Measurements from ENCODE around the gene SMARCD2. TPM values are rescaled to one million over a fixed set of nuclear protein-coding genes. Genes with fewer than 3 reads are reported as not detected.
A peak's percentile ranks its signal among the peaks of the same experiment; 100 is the strongest.
"Not testable (repeated sequence)": the region's sequence is repeated elsewhere in the genome, so short reads cannot be mapped to it uniquely, and the experiment has no call there.

SMARCD2 gene
- 10 to 100 TPM; 42.7 to 61.0 (median 55.5) TPM for polyA plus RNA-seq (ENCODE audit: insufficient read length in 4 of 4)

GRCh38 chr17:63842540-63843386 lies at the start of gene SMARCD2:
TSS of gene SMARCD2 (minus strand) at chr17:63842685. CDS start at chr17:63842674, 11 bp downstream.
- peak; percentile 94 to 99 (median 98) for DNase-seq (ENCODE audit: low read depth in 4 of 4, low spot score in 3 of 4)

GRCh38 chr17:63889026-63889848 lies 46.8 kb upstream of the SMARCD2 start:
- DNase-seq (ENCODE audit: low read depth in 4 of 4, low spot score in 3 of 4) = not testable (repeated sequence)

GRCh38 chr17:63885119-63885518 lies 42.6 kb upstream of the SMARCD2 start:
- DNase-seq (ENCODE audit: low read depth in 4 of 4, low spot score in 3 of 4) = not testable (repeated sequence)

- DNase-seq (ENCODE audit: low read depth in 4 of 4, low spot score in 3 of 4) = not testable (repeated sequence)
Measured at GRCh38 chr17:63882626-63883126, 40.2 kb upstream of the SMARCD2 start.

GRCh38 chr17:63881935-63882601 lies 39.6 kb upstream of the SMARCD2 start, which contains the start of gene GH2:
TSS of gene GH2 (minus strand) at chr17:63881944. CDS start at chr17:63881801, 143 bp downstream.
- DNase-seq (ENCODE audit: low read depth in 4 of 4, low spot score in 3 of 4) = peak in 1 of 4 donors; percentile 21

- DNase-seq (ENCODE audit: low read depth in 4 of 4, low spot score in 3 of 4) = not testable (repeated sequence)
Measured at GRCh38 chr17:63881337-63881736, 38.9 kb upstream of the SMARCD2 start.

DNA sequence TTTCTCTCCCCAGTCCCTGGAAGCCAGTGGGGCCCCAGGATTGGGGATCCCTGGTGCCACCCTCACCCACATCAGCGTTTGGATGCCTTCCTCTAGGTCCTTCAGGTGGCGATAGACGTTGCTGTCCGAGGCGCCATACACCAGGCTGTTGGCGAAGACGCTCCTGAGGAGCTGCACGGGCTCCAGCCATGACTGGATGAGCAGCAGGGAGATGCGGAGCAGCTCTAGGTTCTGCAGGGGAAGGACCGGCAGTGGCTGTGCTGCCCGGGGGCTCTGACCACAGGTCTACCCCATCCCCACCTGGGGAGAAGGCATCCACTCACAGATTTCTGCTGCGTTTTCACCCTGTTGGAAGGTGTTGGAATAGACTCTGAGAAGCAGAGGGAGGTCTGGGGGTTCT lies 38.2 kb upstream of the SMARCD2 start:
- no peak for DNase-seq (ENCODE audit: low read depth in 4 of 4, low spot score in 3 of 4)

DNA sequence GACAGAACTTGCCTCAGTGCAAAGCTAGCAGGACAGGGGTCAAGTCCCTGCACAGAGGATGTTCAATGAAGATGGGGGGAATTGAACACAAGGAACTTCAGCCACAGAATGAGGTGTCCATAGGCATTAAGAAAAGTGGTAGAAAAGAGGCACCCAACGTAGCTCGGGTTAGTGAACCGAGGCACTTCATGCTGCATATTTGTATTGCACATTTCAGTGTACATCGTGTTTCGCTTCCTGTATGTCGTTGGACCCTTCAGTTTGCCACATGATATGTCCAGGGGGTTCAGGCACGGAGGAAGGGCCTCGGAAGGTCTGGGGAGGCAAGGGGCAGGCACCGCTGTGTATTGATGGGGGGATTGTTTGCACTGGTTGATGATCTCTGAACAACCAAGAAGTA lies 35.9 kb upstream of the SMARCD2 start:
- not testable (repeated sequence) for DNase-seq (ENCODE audit: low read depth in 4 of 4, low spot score in 3 of 4)

GRCh38 chr17:63874693-63875092 lies 32.2 kb upstream of the SMARCD2 start:
- DNase-seq (ENCODE audit: low read depth in 4 of 4, low spot score in 3 of 4) = not testable (repeated sequence)

GRCh38 chr17:63874061-63874626 lies 31.7 kb upstream of the SMARCD2 start:
- not testable (repeated sequence) for DNase-seq (ENCODE audit: low read depth in 4 of 4, low spot score in 3 of 4)

GRCh38 chr17:63873577-63873976 lies 31.1 kb upstream of the SMARCD2 start, which contains the start of gene CSH2:
TSS of gene CSH2 (minus strand) at chr17:63873677. CDS start at chr17:63873614, 63 bp downstream.
- not testable (repeated sequence) for DNase-seq (ENCODE audit: low read depth in 4 of 4, low spot score in 3 of 4)

GRCh38 chr17:63871646-63872365 lies 29.3 kb upstream of the SMARCD2 start:
- not testable (repeated sequence) for DNase-seq (ENCODE audit: low read depth in 4 of 4, low spot score in 3 of 4)

DNA sequence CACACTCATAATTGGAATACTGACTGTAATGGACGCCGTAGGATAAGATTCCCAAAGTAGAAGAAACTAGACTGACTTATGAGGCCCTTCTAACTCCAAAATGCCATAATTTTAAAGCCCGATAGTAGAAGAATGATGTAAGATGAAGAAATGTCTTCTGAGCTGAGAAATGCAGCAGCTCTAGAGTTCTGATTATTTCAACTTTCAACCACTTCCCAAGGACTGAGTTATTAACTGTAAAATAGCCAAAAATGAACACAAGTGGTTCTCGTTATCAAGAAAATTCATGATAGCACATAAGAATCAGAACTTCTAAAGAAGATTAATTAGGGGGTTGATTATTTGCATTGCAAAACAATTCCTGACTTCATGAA lies 27.8 kb upstream of the SMARCD2 start:
- DNase-seq (ENCODE audit: low read depth in 4 of 4, low spot score in 3 of 4) = not testable (repeated sequence)

DNA sequence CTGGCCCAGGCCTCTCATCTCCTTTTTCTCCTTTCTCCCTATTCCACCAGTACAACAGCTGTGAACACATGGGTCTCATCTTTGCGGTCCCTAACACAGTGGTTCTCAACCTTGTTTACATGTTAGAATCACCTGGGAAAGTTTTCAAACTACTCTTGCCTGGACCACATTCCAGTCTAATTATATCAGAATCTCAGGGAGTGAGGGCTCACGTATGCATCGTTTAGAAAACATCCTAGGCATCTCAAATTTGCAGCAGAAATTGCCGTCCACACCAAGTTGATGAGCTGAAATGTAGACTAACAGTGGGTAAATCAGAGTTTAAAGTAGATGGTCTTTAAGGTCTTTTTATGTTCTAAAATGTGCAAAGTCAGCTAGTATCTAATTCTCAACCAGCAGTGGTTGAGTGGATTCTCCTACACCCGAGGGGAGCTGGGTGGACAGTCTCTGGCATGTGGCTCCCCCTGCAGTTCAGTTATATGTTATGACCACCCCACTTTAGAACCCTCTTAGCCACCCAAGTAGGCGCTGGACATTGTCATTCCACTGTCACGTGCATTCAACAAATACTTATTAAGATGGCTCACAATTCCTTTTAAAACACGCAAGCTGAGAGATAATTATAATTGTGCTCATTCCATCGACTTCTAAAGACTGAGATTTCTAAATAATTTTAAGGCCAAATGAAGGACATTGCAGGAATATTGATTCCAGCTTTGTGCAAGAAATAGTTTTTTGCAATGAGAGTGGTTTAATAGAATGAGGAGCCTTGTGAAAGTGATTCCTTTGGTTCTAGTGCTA lies 27.2 kb upstream of the SMARCD2 start:
- not testable (repeated sequence) for DNase-seq (ENCODE audit: low read depth in 4 of 4, low spot score in 3 of 4)

- DNase-seq (ENCODE audit: low read depth in 4 of 4, low spot score in 3 of 4) = not testable (repeated sequence)
Measured at GRCh38 chr17:63866625-63867024, 24.1 kb upstream of the SMARCD2 start.

- no peak for DNase-seq (ENCODE audit: low read depth in 4 of 4, low spot score in 3 of 4)
Measured at GRCh38 chr17:63859257-63859656, 16.8 kb upstream of the SMARCD2 start.

DNA sequence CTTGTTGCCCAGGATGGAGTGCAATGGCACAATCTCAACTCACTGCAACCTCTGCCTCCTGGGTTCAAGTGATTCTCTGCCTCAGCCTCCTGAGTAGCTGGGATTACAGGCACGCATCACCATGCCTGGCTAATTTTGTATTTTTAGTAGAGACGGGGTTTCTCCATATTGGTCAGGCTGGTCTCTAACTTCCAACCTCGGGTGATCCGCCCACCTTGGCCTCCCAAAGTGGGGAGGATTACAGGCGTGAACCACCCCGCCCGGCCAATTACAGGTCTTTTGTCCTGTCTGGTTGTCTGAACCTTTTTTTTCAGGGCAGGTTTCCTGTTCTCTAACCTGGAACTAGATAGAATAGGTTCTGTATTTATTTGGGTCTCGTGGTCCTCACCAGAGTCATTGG lies 13.9 kb upstream of the SMARCD2 start:
- not testable (repeated sequence) for DNase-seq (ENCODE audit: low read depth in 4 of 4, low spot score in 3 of 4)

DNA sequence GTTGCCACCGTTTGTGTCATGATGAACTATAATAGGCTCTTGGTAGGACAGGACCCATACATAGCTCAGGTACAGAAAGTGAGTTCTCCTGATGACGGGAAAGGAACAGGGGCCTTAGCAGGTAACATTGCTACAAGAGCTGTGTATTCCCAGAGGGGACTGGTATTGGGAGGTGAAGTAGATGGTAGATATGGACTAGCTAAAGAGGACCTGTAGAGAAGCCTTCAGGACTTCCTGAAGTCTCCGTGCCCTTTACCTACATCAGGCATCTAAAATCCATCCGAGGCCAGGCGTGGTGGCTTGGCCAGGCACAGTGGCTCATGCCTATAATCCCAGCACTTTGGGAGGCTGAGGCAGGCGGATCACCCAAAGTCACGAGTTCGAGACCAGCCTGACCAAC lies 12.7 kb upstream of the SMARCD2 start:
- DNase-seq (ENCODE audit: low read depth in 4 of 4, low spot score in 3 of 4) = no peak

GRCh38 chr17:63854709-63855108 lies 12.2 kb upstream of the SMARCD2 start:
- no peak for DNase-seq (ENCODE audit: low read depth in 4 of 4, low spot score in 3 of 4)
